Loucy (cell line): ENCODE data around the gene HMX1.

ENCODE experiments used
- CTCF ChIP-seq: fragments of 200-600 bp; sonication (generic); conservative IDR thresholded peaks from 2 replicates; pipeline ENCODE4 v1.5.1; 2014; ENCODE audit warnings: mild to moderate bottlenecking, antibody characterized with exemption, low read length
- EZH2phosphoT487 ChIP-seq: fragments of 200-600 bp; IDR thresholded peaks from 2 replicates; pipeline ENCODE4 v1.6.1; 2018; ENCODE audit warnings: antibody characterized with exemption, mild to moderate bottlenecking, moderate library complexity, borderline replicate concordance

- no peak for TF ChIP-seq CTCF
- no peak for TF ChIP-seq EZH2phosphoT487
Measured at GRCh38 chr4:8910822-8911315, 39.2 kb upstream of the HMX1 start.
